Testis (tissue), 3 donors: ENCODE data around the gene ATP2B3. TPM values are rescaled to one million over a fixed set of nuclear protein-coding genes. Genes with fewer than 3 reads are reported as not detected.

Source experiments
- DNase-seq: peaks from one replicate; pipeline ENCODE4 v3.0.0-alpha.2; 2019
- H3K27ac ChIP-seq, 2 donors: fragments of 200-600 bp; sonication (generic); one replicate each; pipeline ENCODE4 v1.5.1; 2019
- H3K27me3 ChIP-seq: fragments of 200-600 bp; sonication (generic); one replicate; pipeline ENCODE4 v1.5.1; 2019
- H3K36me3 ChIP-seq: fragments of 200-600 bp; sonication (generic); one replicate; pipeline ENCODE4 v1.5.1; 2017; ENCODE audit warnings: low read depth; ENCODE audit errors: missing control alignments
- H3K4me1 ChIP-seq: fragments of 200-600 bp; sonication (generic); one replicate; pipeline ENCODE4 v1.5.1; 2019
- H3K4me3 ChIP-seq, 2 donors: fragments of 200-600 bp; sonication (generic); one replicate each; pipeline ENCODE4 v1.5.1; 2017 to 2019
- H3K9me3 ChIP-seq: fragments of 200-600 bp; sonication (generic); one replicate; pipeline ENCODE4 v1.5.1; 2017
- POLR2A ChIP-seq: fragments of 450-650 bp; IDR thresholded peaks from one replicate; pipeline ENCODE4 v1.6.1; 2017; ENCODE audit warnings: antibody characterized with exemption, mild to moderate bottlenecking, moderate library complexity
- WGBS, 2 donors: methylation state at CpG; one replicate each; pipeline ENCODE4 v1.1.5; 2018; 5-methylcytosine and 5-hydroxymethylcytosine counted together
- intact Hi-C: fragments of 100-400 bp; cut with DNase I; formaldehyde crosslinking; loops from one replicate; pipeline ENCODE4 v1.15.1; 2023; ENCODE audit warnings: low total_unique reads
- polyA plus RNA-seq: library from polyadenylated mRNA; stranded (reverse); fragments of 350-450 nt; fragmentation: Illumina TruSeq; extraction: RNeasy Lipid Tissue Mini Kit (QIAGEN cat#74804); gene quantifications from one replicate; pipeline ENCODE4 v1.2.3, GENCODE V29; 2014; ENCODE audit warnings: low read depth, low replicate concordance; ENCODE audit not compliant: insufficient read depth
- total RNA-seq, 2 donors: library from RNA; depleted of rRNA; stranded (reverse); fragments of >200 nt; gene quantifications; one replicate each; pipeline ENCODE4 v1.2.3, GENCODE V29; 2016
- TF ChIP-seq, protein P1 (sequence below), 3 experiments: fragments of 450-650 bp in 2 of 3; fragments of 200-600 bp in 1 of 3; sonication (generic) in 1 of 3; IDR thresholded peaks; one replicate each; pipeline ENCODE4 v1.5.1; 2016 to 2019; ENCODE audit warnings: antibody characterized with exemption in 3 of 3, mild to moderate bottlenecking in 2 of 3, moderate library complexity in 1 of 3

Gene ATP2B3
- total and polyA plus RNA-seq, 3 donors from 2014 or later, result 0.16 to 1.2 (median 0.73) TPM

DNA sequence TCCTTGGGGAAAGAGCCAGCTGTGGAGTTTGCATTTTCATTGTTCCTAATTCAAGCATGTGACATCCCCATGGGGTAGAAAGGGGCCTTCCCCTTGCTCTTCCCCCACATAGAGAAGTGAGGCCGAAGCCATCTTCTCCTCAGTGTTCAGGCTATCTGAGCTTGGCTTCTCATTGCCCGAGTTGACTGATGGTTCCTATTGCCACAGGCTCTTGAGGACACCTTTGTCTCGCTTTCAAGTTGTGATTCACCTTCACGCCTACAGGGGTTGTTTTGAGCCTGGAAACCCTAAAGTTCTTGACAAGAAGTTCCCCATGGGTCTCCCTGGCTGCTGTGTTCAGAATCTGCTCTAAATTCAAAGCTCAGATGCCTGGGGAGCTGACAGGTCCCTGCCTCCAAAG lies 56.5 kb downstream of the ATP2B3 start:
- intact Hi-C loops, result no loop called here
- no peaks in the 10 kb centered on the region for H3K4me1 ChIP-seq
- H3K27ac ChIP-seq, result no peak overlapping the region
- H3K4me3 ChIP-seq, result no peak overlapping the region
- no peaks in the 10 kb centered on the region for H3K9me3 ChIP-seq
- DNase-seq, result no peak
- no peaks in the 10 kb centered on the region for H3K27me3 ChIP-seq
- H3K36me3 ChIP-seq, result no peaks in the 10 kb centered on the region
- 81 to 93% methylated on average over 3 to 4 of the region's 4 CpGs for WGBS, 2 donors
- no peak for TF ChIP-seq POLR2A
- TF ChIP-seq, protein P1, sequence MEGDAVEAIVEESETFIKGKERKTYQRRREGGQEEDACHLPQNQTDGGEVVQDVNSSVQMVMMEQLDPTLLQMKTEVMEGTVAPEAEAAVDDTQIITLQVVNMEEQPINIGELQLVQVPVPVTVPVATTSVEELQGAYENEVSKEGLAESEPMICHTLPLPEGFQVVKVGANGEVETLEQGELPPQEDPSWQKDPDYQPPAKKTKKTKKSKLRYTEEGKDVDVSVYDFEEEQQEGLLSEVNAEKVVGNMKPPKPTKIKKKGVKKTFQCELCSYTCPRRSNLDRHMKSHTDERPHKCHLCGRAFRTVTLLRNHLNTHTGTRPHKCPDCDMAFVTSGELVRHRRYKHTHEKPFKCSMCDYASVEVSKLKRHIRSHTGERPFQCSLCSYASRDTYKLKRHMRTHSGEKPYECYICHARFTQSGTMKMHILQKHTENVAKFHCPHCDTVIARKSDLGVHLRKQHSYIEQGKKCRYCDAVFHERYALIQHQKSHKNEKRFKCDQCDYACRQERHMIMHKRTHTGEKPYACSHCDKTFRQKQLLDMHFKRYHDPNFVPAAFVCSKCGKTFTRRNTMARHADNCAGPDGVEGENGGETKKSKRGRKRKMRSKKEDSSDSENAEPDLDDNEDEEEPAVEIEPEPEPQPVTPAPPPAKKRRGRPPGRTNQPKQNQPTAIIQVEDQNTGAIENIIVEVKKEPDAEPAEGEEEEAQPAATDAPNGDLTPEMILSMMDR (IDR thresholded peaks at IDR 0.05), result no peak

- TF ChIP-seq, protein P1 (IDR thresholded peaks at IDR 0.05), result no peak
- TF ChIP-seq POLR2A, result no peak
- no peak for DNase-seq
- no peak overlapping the region for H3K27ac ChIP-seq
- H3K4me3 ChIP-seq, result no peak overlapping the region
- 74 to 90% methylated on average over 6 to 9 of the region's 10 CpGs for WGBS, 2 donors
- no peaks in the 10 kb centered on the region for H3K9me3 ChIP-seq
- no peaks in the 10 kb centered on the region for H3K27me3 ChIP-seq
- H3K4me1 ChIP-seq, result no peaks in the 10 kb centered on the region
- no peaks in the 10 kb centered on the region for H3K36me3 ChIP-seq
- intact Hi-C loops, result no loop called here
These were observed 58.9 kb downstream of the ATP2B3 start for GRCh38 chrX:153576239-153576870.

DNA sequence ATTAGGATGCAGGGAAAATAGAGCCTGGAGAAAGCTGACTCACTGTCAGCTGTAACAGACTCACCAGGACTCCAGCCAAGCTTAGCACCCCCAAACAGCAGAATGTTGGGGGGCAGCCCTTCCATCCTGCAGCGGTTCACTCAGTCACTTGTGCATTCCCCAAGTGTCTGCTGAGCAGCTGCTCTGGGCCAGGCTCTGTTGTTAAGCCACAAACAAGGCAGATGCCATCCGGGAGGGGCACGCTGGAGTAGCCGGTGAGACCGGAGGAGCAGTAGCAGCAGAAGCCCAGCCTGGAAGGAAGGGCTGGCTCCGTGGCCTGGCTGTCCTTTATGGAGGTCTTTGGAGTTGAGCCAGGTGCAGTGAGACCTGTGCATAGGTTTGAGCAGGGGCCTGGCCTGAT lies 59.5 kb downstream of the ATP2B3 start:
- no peaks in the 10 kb centered on the region for H3K4me1 ChIP-seq
- no peaks in the 10 kb centered on the region for H3K9me3 ChIP-seq
- no peaks in the 10 kb centered on the region for H3K36me3 ChIP-seq
- DNase-seq, result no peak
- intact Hi-C loops, result no loop called here
- H3K27me3 ChIP-seq, result no peaks in the 10 kb centered on the region
- TF ChIP-seq POLR2A, result no peak
- TF ChIP-seq, protein P1 (IDR thresholded peaks at IDR 0.05), result no peak
- 95% methylated on average over 5 of the region's 6 CpGs; no CpG with 5 or more reads in 1 of the 2 donors for WGBS, 2 donors
- H3K4me3 ChIP-seq, result no peak overlapping the region
- no peak overlapping the region for H3K27ac ChIP-seq

GRCh38 chrX:153578200-153578835 lies 60.9 kb downstream of the ATP2B3 start:
- intact Hi-C loops, result no loop called here
- Histone ChIP-seq H3K9me3 (no peaks in the 10 kb centered on the region), H3K36me3 (no peaks in the 10 kb centered on the region), H3K4me1 (no peaks in the 10 kb centered on the region), H3K27me3 (no peaks in the 10 kb centered on the region), H3K4me3 (no peak overlapping the region), H3K27ac (no peak overlapping the region)
- TF ChIP-seq POLR2A, result no peak
- TF ChIP-seq, protein P1 (IDR thresholded peaks at IDR 0.05), result no peak
- WGBS, 2 donors, result 91 to 93% methylated on average over 15 to 18 of the region's 18 CpGs
- DNase-seq, result no peak
